Measurements from ENCODE around the gene ZNF626. TPM values are rescaled to one million over a fixed set of nuclear protein-coding genes. Genes with fewer than 3 reads are reported as not detected.
"Not testable (repeated sequence)": the region's sequence is repeated elsewhere in the genome, so short reads cannot be mapped to it uniquely, and the experiment has no call there.

ZNF626 gene
- total and polyA plus RNA-seq, 3 experiments from 2014 or later, result 9.9 to 17.4 (median 11.2) TPM

- POLR2A ChIA-PET, result no interaction called here
- Histone ChIP-seq H3K27me3 (ENCODE audit: insufficient read depth, low read length, poor library complexity, severe bottlenecking) (no peaks in the 10 kb centered on the region), H3K4me1 (ENCODE audit: insufficient read depth, low read length) (no peaks in the 10 kb centered on the region), H3K4me3 (ENCODE audit: low read length) (no peak overlapping the region), H3K27ac (ENCODE audit: low read depth, low read length) (no peak overlapping the region), H3K36me3 (ENCODE audit: insufficient read depth, low read length) (peaks cover 13% of the 10 kb centered on the region), H3K9me3 (ENCODE audit: low read length) (peaks cover 15% of the 10 kb centered on the region)
- CTCF ChIA-PET, result no interaction called here
- peaks cover 39 to 76% (median 74%) of the 10 kb centered on the region in 3 donors for H3K36me3 Mint-ChIP-seq
- peaks cover 34 to 74% (median 45%) of the 10 kb centered on the region in 5 donors for H3K9me3 Mint-ChIP-seq
- no peaks in the 10 kb centered on the region for H3K27me3 Mint-ChIP-seq
- peak overlapping the region in 1 of 8 donors; percentile 47 for H3K27ac Mint-ChIP-seq
- no peak for DNase-seq
- H3K4me1 Mint-ChIP-seq, result peaks cover 0 to 10% (median 8%) of the 10 kb centered on the region in 3 donors
- H3K4me3 Mint-ChIP-seq, result no peak overlapping the region
These were observed 20.8 kb downstream of the ZNF626 start for GRCh38 chr19:20640545-20640944.

GRCh38 chr19:20640023-20640422 lies 21.3 kb downstream of the ZNF626 start:
- Histone ChIP-seq H3K27ac (ENCODE audit: low read depth, low read length) (no peak overlapping the region), H3K9me3 (ENCODE audit: low read length) (peaks cover 15% of the 10 kb centered on the region), H3K27me3 (ENCODE audit: insufficient read depth, low read length, poor library complexity, severe bottlenecking) (no peaks in the 10 kb centered on the region), H3K4me1 (ENCODE audit: insufficient read depth, low read length) (no peaks in the 10 kb centered on the region), H3K36me3 (ENCODE audit: insufficient read depth, low read length) (peaks cover 13% of the 10 kb centered on the region), H3K4me3 (ENCODE audit: low read length) (no peak overlapping the region)
- Mint-ChIP-seq H3K4me1 (peaks cover 0 to 7% (median 3%) of the 10 kb centered on the region in 3 donors), H3K4me3 (no peak overlapping the region), H3K36me3 (peaks cover 36 to 76% (median 74%) of the 10 kb centered on the region in 3 donors), H3K9me3 (peaks cover 31 to 75% (median 50%) of the 10 kb centered on the region in 5 donors), H3K27ac (no peak overlapping the region), H3K27me3 (no peaks in the 10 kb centered on the region)
- DNase-seq, result no peak
- ChIA-PET CTCF (no interaction called here), POLR2A (no interaction called here)

GRCh38 chr19:20624560-20624959 lies 36.8 kb downstream of the ZNF626 start:
- Mint-ChIP-seq H3K36me3 (peaks cover 0 to 21% (median 17%) of the 10 kb centered on the region in 3 donors), H3K9me3 (peaks cover 15 to 82% (median 67%) of the 10 kb centered on the region in 5 donors)
- H3K36me3 ChIP-seq (ENCODE audit: insufficient read depth, low read length); H3K4me1 Mint-ChIP-seq; POLR2A ChIA-PET; DNase-seq; H3K27ac ChIP-seq (ENCODE audit: low read depth, low read length); H3K4me1 ChIP-seq (ENCODE audit: insufficient read depth, low read length); H3K4me3 ChIP-seq (ENCODE audit: low read length); CTCF ChIA-PET; H3K27me3 Mint-ChIP-seq; H3K27ac Mint-ChIP-seq; H3K27me3 ChIP-seq (ENCODE audit: insufficient read depth, low read length, poor library complexity, severe bottlenecking); H3K4me3 Mint-ChIP-seq: not testable (repeated sequence)
- H3K9me3 ChIP-seq (ENCODE audit: low read length), result peaks cover 28% of the 10 kb centered on the region

GRCh38 chr19:20616071-20616470 lies 45.3 kb downstream of the ZNF626 start:
- Histone ChIP-seq H3K27ac (ENCODE audit: low read depth, low read length) (no peak overlapping the region), H3K27me3 (ENCODE audit: insufficient read depth, low read length, poor library complexity, severe bottlenecking) (no peaks in the 10 kb centered on the region), H3K4me3 (ENCODE audit: low read length) (no peak overlapping the region), H3K4me1 (ENCODE audit: insufficient read depth, low read length) (no peaks in the 10 kb centered on the region), H3K9me3 (ENCODE audit: low read length) (peaks cover 8% of the 10 kb centered on the region), H3K36me3 (ENCODE audit: insufficient read depth, low read length) (no peaks in the 10 kb centered on the region)
- Mint-ChIP-seq H3K36me3 (peaks cover 0 to 11% (median 5%) of the 10 kb centered on the region in 3 donors), H3K4me3 (no peak overlapping the region), H3K9me3 (peaks cover 16 to 79% (median 64%) of the 10 kb centered on the region in 5 donors), H3K27me3 (peaks cover 0 to 1% of the 10 kb centered on the region in 2 donors), H3K27ac (no peak overlapping the region), H3K4me1 (peaks cover 7 to 10% (median 9%) of the 10 kb centered on the region in 3 donors)
- CTCF ChIA-PET, result no interaction called here
- POLR2A ChIA-PET, result no interaction called here
- DNase-seq, result no peak

GRCh38 chr19:20614971-20615370 lies 46.4 kb downstream of the ZNF626 start:
- H3K27ac Mint-ChIP-seq; H3K9me3 ChIP-seq (ENCODE audit: low read length); DNase-seq; H3K27me3 Mint-ChIP-seq; H3K4me1 Mint-ChIP-seq; H3K36me3 ChIP-seq (ENCODE audit: insufficient read depth, low read length); POLR2A ChIA-PET; H3K4me3 ChIP-seq (ENCODE audit: low read length); H3K27me3 ChIP-seq (ENCODE audit: insufficient read depth, low read length, poor library complexity, severe bottlenecking); H3K27ac ChIP-seq (ENCODE audit: low read depth, low read length); H3K4me3 Mint-ChIP-seq; CTCF ChIA-PET; H3K4me1 ChIP-seq (ENCODE audit: insufficient read depth, low read length): not testable (repeated sequence)
- H3K9me3 Mint-ChIP-seq, result peaks cover 16 to 81% (median 63%) of the 10 kb centered on the region in 5 donors
- peaks cover 0 to 11% (median 5%) of the 10 kb centered on the region in 3 donors for H3K36me3 Mint-ChIP-seq

- peaks cover 0 to 1% of the 10 kb centered on the region in 2 donors for H3K27me3 Mint-ChIP-seq
- no peak for DNase-seq
- no peak overlapping the region for H3K4me3 ChIP-seq (ENCODE audit: low read length)
- H3K4me1 Mint-ChIP-seq, result peaks cover 7 to 10% (median 9%) of the 10 kb centered on the region in 3 donors
- H3K27ac ChIP-seq (ENCODE audit: low read depth, low read length), result no peak overlapping the region
- H3K27ac Mint-ChIP-seq, result no peak overlapping the region
- peaks cover 8% of the 10 kb centered on the region for H3K9me3 ChIP-seq (ENCODE audit: low read length)
- H3K36me3 Mint-ChIP-seq, result peaks cover 0 to 11% (median 5%) of the 10 kb centered on the region in 3 donors
- ChIA-PET POLR2A (no interaction called here), CTCF (no interaction called here)
- peaks cover 12 to 84% (median 59%) of the 10 kb centered on the region in 5 donors for H3K9me3 Mint-ChIP-seq
- no peaks in the 10 kb centered on the region for H3K36me3 ChIP-seq (ENCODE audit: insufficient read depth, low read length)
- peak overlapping the region in 3 of 7 donors; percentile 1 to 30 (median 23) for H3K4me3 Mint-ChIP-seq
- H3K4me1 ChIP-seq (ENCODE audit: insufficient read depth, low read length), result no peaks in the 10 kb centered on the region
- H3K27me3 ChIP-seq (ENCODE audit: insufficient read depth, low read length, poor library complexity, severe bottlenecking), result no peaks in the 10 kb centered on the region
These were observed 48.6 kb downstream of the ZNF626 start for GRCh38 chr19:20612711-20613316.

GRCh38 chr19:20611866-20612265 lies 49.5 kb downstream of the ZNF626 start:
- H3K36me3 ChIP-seq (ENCODE audit: insufficient read depth, low read length), result no peaks in the 10 kb centered on the region
- H3K4me3 Mint-ChIP-seq, result no peak overlapping the region
- ChIA-PET POLR2A (no interaction called here), CTCF (no interaction called here)
- peaks cover 0 to 11% (median 5%) of the 10 kb centered on the region in 3 donors for H3K36me3 Mint-ChIP-seq
- peaks cover 7 to 10% (median 9%) of the 10 kb centered on the region in 3 donors for H3K4me1 Mint-ChIP-seq
- no peak overlapping the region for H3K4me3 ChIP-seq (ENCODE audit: low read length)
- no peak for DNase-seq
- peaks cover 0 to 1% of the 10 kb centered on the region in 2 donors for H3K27me3 Mint-ChIP-seq
- no peak overlapping the region for H3K27ac ChIP-seq (ENCODE audit: low read depth, low read length)
- no peak overlapping the region for H3K27ac Mint-ChIP-seq
- no peaks in the 10 kb centered on the region for H3K4me1 ChIP-seq (ENCODE audit: insufficient read depth, low read length)
- no peaks in the 10 kb centered on the region for H3K27me3 ChIP-seq (ENCODE audit: insufficient read depth, low read length, poor library complexity, severe bottlenecking)
- peaks cover 9 to 79% (median 56%) of the 10 kb centered on the region in 5 donors for H3K9me3 Mint-ChIP-seq
- H3K9me3 ChIP-seq (ENCODE audit: low read length), result peaks cover 8% of the 10 kb centered on the region

- Histone ChIP-seq H3K27me3 (ENCODE audit: insufficient read depth, low read length, poor library complexity, severe bottlenecking) (no peaks in the 10 kb centered on the region), H3K36me3 (ENCODE audit: insufficient read depth, low read length) (no peaks in the 10 kb centered on the region), H3K4me1 (ENCODE audit: insufficient read depth, low read length) (no peaks in the 10 kb centered on the region), H3K27ac (ENCODE audit: low read depth, low read length) (no peak overlapping the region), H3K4me3 (ENCODE audit: low read length) (no peak overlapping the region), H3K9me3 (ENCODE audit: low read length) (no peaks in the 10 kb centered on the region)
- H3K36me3 Mint-ChIP-seq, result peaks cover 0 to 3% (median 0%) of the 10 kb centered on the region in 3 donors
- POLR2A ChIA-PET, result no interaction called here
- peaks cover 11 to 61% (median 39%) of the 10 kb centered on the region in 5 donors for H3K9me3 Mint-ChIP-seq
- CTCF ChIA-PET, result no interaction called here
- H3K4me1 Mint-ChIP-seq, result peaks cover 7 to 10% (median 9%) of the 10 kb centered on the region in 3 donors
- H3K27ac Mint-ChIP-seq, result no peak overlapping the region
- DNase-seq, result no peak
- H3K27me3 Mint-ChIP-seq, result no peaks in the 10 kb centered on the region
- H3K4me3 Mint-ChIP-seq, result no peak overlapping the region
These were observed 53.4 kb downstream of the ZNF626 start for GRCh38 chr19:20607943-20608342.

All from CD8-positive, alpha-beta memory T cell (primary cell).